ENCODE results near the gene PLA2G4C.

DNA sequence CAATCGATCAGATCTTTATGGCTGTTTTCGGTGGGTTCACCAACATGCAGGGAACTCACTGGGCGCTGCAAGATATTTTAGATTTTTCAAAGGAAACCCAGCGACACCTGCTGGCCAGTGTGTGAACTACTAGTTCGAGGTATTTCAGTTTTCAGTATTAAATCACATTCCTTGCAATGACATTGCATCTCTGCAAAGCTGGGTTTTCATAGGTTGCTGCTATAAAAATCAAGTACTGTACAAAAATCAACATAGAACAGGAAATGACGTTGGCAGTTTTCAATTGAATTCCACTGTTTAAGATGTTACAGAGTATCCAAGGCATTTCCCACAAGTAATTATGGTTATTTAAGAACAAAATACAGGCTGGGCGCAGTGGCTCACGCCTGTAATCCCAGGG, 41.9 kb upstream of the PLA2G4C start:
- TF ChIP-seq EZH2 (IDR thresholded peaks at IDR 0.05; ENCODE audit: borderline replicate concordance, low read length): no peak
- TF ChIP-seq, protein P1, sequence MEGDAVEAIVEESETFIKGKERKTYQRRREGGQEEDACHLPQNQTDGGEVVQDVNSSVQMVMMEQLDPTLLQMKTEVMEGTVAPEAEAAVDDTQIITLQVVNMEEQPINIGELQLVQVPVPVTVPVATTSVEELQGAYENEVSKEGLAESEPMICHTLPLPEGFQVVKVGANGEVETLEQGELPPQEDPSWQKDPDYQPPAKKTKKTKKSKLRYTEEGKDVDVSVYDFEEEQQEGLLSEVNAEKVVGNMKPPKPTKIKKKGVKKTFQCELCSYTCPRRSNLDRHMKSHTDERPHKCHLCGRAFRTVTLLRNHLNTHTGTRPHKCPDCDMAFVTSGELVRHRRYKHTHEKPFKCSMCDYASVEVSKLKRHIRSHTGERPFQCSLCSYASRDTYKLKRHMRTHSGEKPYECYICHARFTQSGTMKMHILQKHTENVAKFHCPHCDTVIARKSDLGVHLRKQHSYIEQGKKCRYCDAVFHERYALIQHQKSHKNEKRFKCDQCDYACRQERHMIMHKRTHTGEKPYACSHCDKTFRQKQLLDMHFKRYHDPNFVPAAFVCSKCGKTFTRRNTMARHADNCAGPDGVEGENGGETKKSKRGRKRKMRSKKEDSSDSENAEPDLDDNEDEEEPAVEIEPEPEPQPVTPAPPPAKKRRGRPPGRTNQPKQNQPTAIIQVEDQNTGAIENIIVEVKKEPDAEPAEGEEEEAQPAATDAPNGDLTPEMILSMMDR (IDR thresholded peaks at IDR 0.05; ENCODE audit: low read length): peak; percentile 85

Measured in OCI-LY1 (cell line).